Trophoblast cell (in vitro differentiated cells and primary cell): Measurements from ENCODE around the gene COCH.

ENCODE experiments used
- DNase-seq, 2 donors: peaks; one replicate each; pipeline ENCODE4 v3.0.0-alpha.2; 2016
- H2AFZ ChIP-seq: 2 replicates; pipeline ENCODE4 v1.6.1; 2013; ENCODE audit warnings: low read length, moderate library complexity, mild to moderate bottlenecking; ENCODE audit not compliant: insufficient read depth, poor library complexity
- H2AK5ac ChIP-seq: 2 replicates; pipeline ENCODE4 v1.6.1; 2013; ENCODE audit warnings: mild to moderate bottlenecking, low read length
- H2BK120ac ChIP-seq: 2 replicates; pipeline ENCODE4 v1.6.1; 2013; ENCODE audit warnings: low read length, mild to moderate bottlenecking, moderate library complexity; ENCODE audit not compliant: insufficient read depth, poor library complexity
- H2BK12ac ChIP-seq: 2 replicates; pipeline ENCODE4 v1.6.1; 2013; ENCODE audit warnings: mild to moderate bottlenecking, low read length, moderate library complexity
- H2BK5ac ChIP-seq: 2 replicates; pipeline ENCODE4 v1.6.1; 2013; ENCODE audit warnings: low read length, low read depth, moderate library complexity, mild to moderate bottlenecking; ENCODE audit not compliant: poor library complexity
- H3K14ac ChIP-seq: 2 replicates; pipeline ENCODE4 v1.6.1; 2013; ENCODE audit warnings: mild to moderate bottlenecking, low read length
- H3K18ac ChIP-seq: 2 replicates; pipeline ENCODE4 v1.6.1; 2013; ENCODE audit warnings: mild to moderate bottlenecking, low read length
- H3K23ac ChIP-seq: 2 replicates; pipeline ENCODE4 v1.6.1; 2013; ENCODE audit warnings: low read length
- H3K27ac ChIP-seq: 2 replicates; pipeline ENCODE4 v1.5.1; 2013; ENCODE audit warnings: low read depth, mild to moderate bottlenecking, inconsistent platforms, low read length, moderate library complexity
- H3K27me3 ChIP-seq: 2 replicates; pipeline ENCODE4 v1.6.1; 2013; ENCODE audit warnings: inconsistent platforms, mild to moderate bottlenecking, low read length, moderate library complexity; ENCODE audit not compliant: insufficient read depth
- H3K36me3 ChIP-seq, 2 experiments: 1 replicate in 1 of 2; 2 replicates in 1 of 2; pipeline ENCODE4 v1.6.1; 2013; ENCODE audit warnings: low read length in 2 of 2, mild to moderate bottlenecking in 2 of 2, moderate library complexity in 1 of 2; ENCODE audit not compliant: insufficient read depth in 2 of 2, control insufficient read depth in 1 of 2
- H3K4ac ChIP-seq: 2 replicates; pipeline ENCODE4 v1.6.1; 2013; ENCODE audit warnings: low read depth, mild to moderate bottlenecking, low read length, moderate library complexity
- H3K4me1 ChIP-seq, 2 experiments: 1 replicate in 1 of 2; 2 replicates in 1 of 2; pipeline ENCODE4 v1.6.1; 2013; ENCODE audit warnings: low read length in 2 of 2, mild to moderate bottlenecking in 2 of 2, moderate library complexity in 1 of 2; ENCODE audit not compliant: insufficient read depth in 2 of 2, control insufficient read depth in 1 of 2
- H3K4me2 ChIP-seq: 2 replicates; pipeline ENCODE4 v1.6.1; 2013; ENCODE audit warnings: inconsistent platforms, mild to moderate bottlenecking, low read length, moderate library complexity
- H3K4me3 ChIP-seq: 2 replicates; pipeline ENCODE4 v1.5.1; 2013; ENCODE audit warnings: mild to moderate bottlenecking, low read depth, low read length, inconsistent platforms
- H3K79me1 ChIP-seq: one replicate; pipeline ENCODE4 v1.6.1; 2013; ENCODE audit warnings: low read length
- H3K79me2 ChIP-seq: 2 replicates; pipeline ENCODE4 v1.6.1; 2013; ENCODE audit warnings: low read length, mild to moderate bottlenecking; ENCODE audit not compliant: control insufficient read depth, insufficient read depth, poor library complexity
- H3K9ac ChIP-seq: 2 replicates; pipeline ENCODE4 v1.6.1; 2013; ENCODE audit warnings: mild to moderate bottlenecking, low read length
- H3K9me3 ChIP-seq: 2 replicates; pipeline ENCODE4 v1.6.1; 2013; ENCODE audit warnings: low read depth, mild to moderate bottlenecking, control low read depth, inconsistent platforms, low read length; ENCODE audit not compliant: insufficient read depth
- H4K12ac ChIP-seq: 2 replicates; pipeline ENCODE4 v1.6.1; 2013; ENCODE audit warnings: low read depth, mild to moderate bottlenecking, low read length, moderate library complexity
- H4K8ac ChIP-seq: 2 replicates; pipeline ENCODE4 v1.6.1; 2013; ENCODE audit warnings: low read depth, mild to moderate bottlenecking, low read length, moderate library complexity
- H4K91ac ChIP-seq: one replicate; pipeline ENCODE4 v1.6.1; 2013; ENCODE audit warnings: low read depth, mild to moderate bottlenecking, low read length, moderate library complexity
- WGBS: extraction: QIAGEN DNeasy Blood & Tissue Kit; methylation state at CpG from one replicate; pipeline ENCODE4 v1.1.7; 2013; ENCODE audit warnings: missing lambda C conversion rate; ENCODE audit not compliant: insufficient read length, insufficient coverage; ENCODE audit errors: extremely low coverage; 5-methylcytosine and 5-hydroxymethylcytosine counted together

The COCH gene

GRCh38 chr14:30903285-30904124 lies 29.1 kb downstream of the COCH start:
- Histone ChIP-seq H3K4me1 (no peaks in the 10 kb centered on the region), H4K91ac (no peak overlapping the region), H3K18ac (no peak overlapping the region), H3K36me3 (peaks cover 5 to 7% of the 10 kb centered on the region in 2 experiments), H3K79me1 (no peaks in the 10 kb centered on the region), H3K4me2 (no peak overlapping the region), H2BK12ac (no peak overlapping the region), H4K8ac (no peak overlapping the region), H2AFZ (no peak overlapping the region), H3K9me3 (no peaks in the 10 kb centered on the region), H3K14ac (no peak overlapping the region), H3K23ac (no peak overlapping the region), H2AK5ac (no peak overlapping the region), H2BK5ac (no peak overlapping the region), H3K9ac (no peak overlapping the region), H2BK120ac (no peak overlapping the region), H3K27ac (no peak overlapping the region), H3K27me3 (no peaks in the 10 kb centered on the region), H3K4ac (no peak overlapping the region), H3K4me3 (no peak overlapping the region), H3K79me2 (no peaks in the 10 kb centered on the region), H4K12ac (no peak overlapping the region)
- WGBS = no CpG with 5 or more reads among the region's 2 CpGs
- DNase-seq = no peak

DNA sequence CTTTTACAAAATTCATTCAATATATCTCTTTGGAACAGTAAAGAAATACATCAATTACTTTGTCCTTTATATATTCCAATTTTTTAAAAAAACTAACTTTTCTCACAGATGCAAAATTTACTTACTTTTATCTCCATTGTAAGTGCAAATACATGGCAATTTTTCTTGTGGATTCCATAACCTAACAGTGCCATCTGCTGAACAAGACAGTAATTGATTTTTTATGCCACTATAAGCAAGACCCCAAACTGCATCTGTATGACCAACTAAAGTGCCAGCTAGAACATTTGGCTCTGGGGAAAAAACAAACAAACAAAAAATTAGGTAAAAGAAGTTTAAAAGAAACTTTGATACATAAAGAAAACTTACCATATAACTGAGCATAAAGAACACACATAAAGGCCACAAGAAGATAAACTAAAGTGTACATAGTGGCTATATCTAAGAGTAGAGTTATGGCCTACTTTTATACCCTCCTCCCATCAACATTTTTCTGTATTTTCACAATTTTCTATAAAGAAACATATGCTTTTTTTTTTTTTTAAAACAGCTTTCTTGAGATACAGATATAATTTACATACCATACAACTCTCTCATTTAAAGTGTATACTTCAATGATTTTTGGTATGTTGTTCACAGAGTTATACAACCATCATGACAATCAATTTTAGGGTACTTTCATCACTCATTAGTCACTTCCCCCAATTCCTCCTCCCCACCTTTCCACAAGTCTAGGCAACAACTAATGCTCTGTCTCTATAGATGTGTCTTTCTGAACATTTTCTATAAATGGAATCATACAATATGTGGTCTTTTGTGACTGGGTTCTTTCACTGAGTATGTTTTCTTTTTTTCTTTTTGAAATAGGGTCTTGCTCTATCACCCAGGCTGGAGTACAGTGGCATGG lies 32.6 kb downstream of the COCH start:
- peaks cover 11 to 16% of the 10 kb centered on the region in 2 experiments for H3K36me3 ChIP-seq
- H3K27me3 ChIP-seq = no peaks in the 10 kb centered on the region
- no peaks in the 10 kb centered on the region for H3K9me3 ChIP-seq
- no peak overlapping the region for H3K4me2 ChIP-seq
- H2BK120ac ChIP-seq = no peak overlapping the region
- no peak overlapping the region for H2AK5ac ChIP-seq
- H3K14ac ChIP-seq = no peak overlapping the region
- no peak overlapping the region for H3K9ac ChIP-seq
- H3K79me2 ChIP-seq = no peaks in the 10 kb centered on the region
- H3K79me1 ChIP-seq = no peaks in the 10 kb centered on the region
- H2BK5ac ChIP-seq = no peak overlapping the region
- H3K4me3 ChIP-seq = no peak overlapping the region
- H4K91ac ChIP-seq = no peak overlapping the region
- no peaks in the 10 kb centered on the region for H3K4me1 ChIP-seq
- H2BK12ac ChIP-seq = no peak overlapping the region
- no peak overlapping the region for H3K18ac ChIP-seq
- H3K23ac ChIP-seq = no peak overlapping the region
- H2AFZ ChIP-seq = no peak overlapping the region
- H3K27ac ChIP-seq = no peak overlapping the region
- H4K8ac ChIP-seq = no peak overlapping the region
- H4K12ac ChIP-seq = no peak overlapping the region
- no peak overlapping the region for H3K4ac ChIP-seq
- DNase-seq = peak in 1 of 2 donors; percentile 43

- no peak overlapping the region for H4K8ac ChIP-seq
- no peak overlapping the region for H4K91ac ChIP-seq
- H3K9ac ChIP-seq = no peak overlapping the region
- H3K79me1 ChIP-seq = no peaks in the 10 kb centered on the region
- no peaks in the 10 kb centered on the region for H3K27me3 ChIP-seq
- no peak overlapping the region for H3K4me3 ChIP-seq
- H3K9me3 ChIP-seq = no peaks in the 10 kb centered on the region
- no CpG with 5 or more reads among the region's 1 CpG for WGBS
- no peak overlapping the region for H2BK12ac ChIP-seq
- H3K18ac ChIP-seq = no peak overlapping the region
- H3K23ac ChIP-seq = no peak overlapping the region
- H3K14ac ChIP-seq = no peak overlapping the region
- H2AK5ac ChIP-seq = no peak overlapping the region
- no peak overlapping the region for H2BK120ac ChIP-seq
- H3K79me2 ChIP-seq = no peaks in the 10 kb centered on the region
- H3K4ac ChIP-seq = no peak overlapping the region
- no peak for DNase-seq
- no peak overlapping the region for H2BK5ac ChIP-seq
- H3K4me1 ChIP-seq = no peaks in the 10 kb centered on the region
- H3K4me2 ChIP-seq = no peak overlapping the region
- no peak overlapping the region for H3K27ac ChIP-seq
- no peak overlapping the region for H4K12ac ChIP-seq
- peaks cover 11 to 16% of the 10 kb centered on the region in 2 experiments for H3K36me3 ChIP-seq
- no peak overlapping the region for H2AFZ ChIP-seq
These were observed 33.3 kb downstream of the COCH start for GRCh38 chr14:30907659-30908057.

DNA sequence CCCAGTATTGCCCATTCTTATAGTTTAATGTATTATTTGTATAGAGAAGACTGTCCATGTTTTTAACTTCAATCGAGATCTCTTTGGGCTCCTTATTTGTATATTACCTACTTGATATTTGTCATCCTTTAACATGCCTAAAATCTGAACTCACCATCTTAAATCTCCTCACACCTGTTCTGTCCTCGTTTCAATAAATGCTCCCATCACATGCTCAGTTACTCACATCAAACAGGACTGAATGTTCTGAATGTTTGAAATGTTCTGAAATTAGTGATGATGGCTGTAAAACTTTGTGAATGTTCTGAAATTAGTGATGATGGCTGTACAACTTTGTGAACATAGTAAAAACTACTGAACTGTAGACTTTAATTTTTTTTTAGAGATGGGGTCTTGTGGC lies 34.5 kb downstream of the COCH start:
- H3K18ac ChIP-seq = no peak overlapping the region
- no peak overlapping the region for H4K91ac ChIP-seq
- no peak overlapping the region for H2AFZ ChIP-seq
- no peak overlapping the region for H2BK12ac ChIP-seq
- no peak overlapping the region for H3K9ac ChIP-seq
- H4K12ac ChIP-seq = no peak overlapping the region
- H3K27me3 ChIP-seq = no peaks in the 10 kb centered on the region
- H3K79me2 ChIP-seq = no peaks in the 10 kb centered on the region
- H2BK5ac ChIP-seq = no peak overlapping the region
- H3K14ac ChIP-seq = no peak overlapping the region
- DNase-seq = no peak
- H3K4me1 ChIP-seq = no peaks in the 10 kb centered on the region
- WGBS = no CpG with 5 or more reads among the region's 2 CpGs
- no peaks in the 10 kb centered on the region for H3K9me3 ChIP-seq
- H3K27ac ChIP-seq = no peak overlapping the region
- peaks cover 8 to 14% of the 10 kb centered on the region in 2 experiments for H3K36me3 ChIP-seq
- no peak overlapping the region for H3K4me3 ChIP-seq
- H4K8ac ChIP-seq = no peak overlapping the region
- no peak overlapping the region for H2AK5ac ChIP-seq
- no peak overlapping the region for H2BK120ac ChIP-seq
- no peak overlapping the region for H3K4me2 ChIP-seq
- no peak overlapping the region for H3K4ac ChIP-seq
- no peak overlapping the region for H3K23ac ChIP-seq
- H3K79me1 ChIP-seq = no peaks in the 10 kb centered on the region
